DOHH2 (cell line): ENCODE data around the gene ETV6.

Source experiments
- H3F3A ChIP-seq: fragments of 200-600 bp; sonication (generic), shearing (Covaris generic); 2 replicates; pipeline ENCODE4 v1.6.0; 2016; ENCODE audit warnings: antibody characterized with exemption, mild to moderate bottlenecking; ENCODE audit not compliant: control insufficient read depth, insufficient read depth
- H3K27ac ChIP-seq: fragments of 200-600 bp; sonication (generic); 2 replicates; pipeline ENCODE4 v1.5.1; 2014; ENCODE audit warnings: low read depth, mild to moderate bottlenecking, low read length, moderate library complexity
- H3K27me3 ChIP-seq: fragments of 200-600 bp; sonication (generic); 2 replicates; pipeline ENCODE4 v1.6.1; 2014; ENCODE audit warnings: mild to moderate bottlenecking, low read length, mixed read lengths; ENCODE audit not compliant: control insufficient read depth
- H3K36me3 ChIP-seq: fragments of 200-600 bp; sonication (generic); 2 replicates; pipeline ENCODE4 v1.6.1; 2014; ENCODE audit warnings: mild to moderate bottlenecking, low read length, moderate library complexity, mixed read lengths; ENCODE audit not compliant: control insufficient read depth
- H3K4me1 ChIP-seq: fragments of 200-600 bp; sonication (generic); 2 replicates; pipeline ENCODE4 v1.6.1; 2014; ENCODE audit warnings: mild to moderate bottlenecking, low read length, mixed read lengths; ENCODE audit not compliant: control insufficient read depth
- H3K4me2 ChIP-seq: fragments of 200-600 bp; sonication (generic); 2 replicates; pipeline ENCODE4 v1.6.0; 2014; ENCODE audit warnings: mild to moderate bottlenecking, low read length, moderate library complexity
- H3K4me3 ChIP-seq: fragments of 200-600 bp; sonication (generic); 2 replicates; pipeline ENCODE4 v1.5.1; 2014; ENCODE audit warnings: mild to moderate bottlenecking, low read length, mixed read lengths
- H3K79me2 ChIP-seq: fragments of 200-600 bp; sonication (generic); 2 replicates; pipeline ENCODE4 v1.6.1; 2014; ENCODE audit warnings: mild to moderate bottlenecking, low read length, mixed read lengths; ENCODE audit not compliant: control insufficient read depth
- H3K9me2 ChIP-seq: fragments of 200-600 bp; sonication (generic); replicated peaks from 2 replicates; pipeline ENCODE4 v1.6.1; 2014; ENCODE audit warnings: mild to moderate bottlenecking, low read length, mixed read lengths; ENCODE audit not compliant: control insufficient read depth
- H3K9me3 ChIP-seq: fragments of 200-600 bp; sonication (generic); 2 replicates; pipeline ENCODE4 v1.6.1; 2014; ENCODE audit warnings: antibody characterized with exemption, low read length, mixed read lengths; ENCODE audit not compliant: control insufficient read depth, insufficient read depth
- H4K20me1 ChIP-seq: fragments of 200-600 bp; sonication (generic); 2 replicates; pipeline ENCODE4 v1.6.0; 2014; ENCODE audit warnings: low read depth, mild to moderate bottlenecking, antibody characterized with exemption, low read length, moderate library complexity; ENCODE audit not compliant: control insufficient read depth, insufficient read depth
- EZH2phosphoT487 ChIP-seq: fragments of 200-600 bp; sonication (generic); IDR thresholded peaks from 2 replicates; pipeline ENCODE4 v1.6.1; 2017; ENCODE audit warnings: borderline replicate concordance, mild to moderate bottlenecking, antibody characterized with exemption, low read length, moderate library complexity, mixed read lengths
- TF ChIP-seq, protein P1 (sequence below): fragments of 200-600 bp; sonication (generic); IDR thresholded peaks from one replicate; pipeline ENCODE4 v1.5.1; 2014; ENCODE audit warnings: antibody characterized with exemption, mild to moderate bottlenecking, low read depth, low read length; ENCODE audit not compliant: poor library complexity, severe bottlenecking

ETV6 gene

GRCh38 chr12:11728154-11728755, 78.8 kb downstream of the ETV6 start:
- no peaks in the 10 kb centered on the region; the same call in 1 of the 2 replicates for H3K36me3 ChIP-seq

GRCh38 chr12:11729008-11729407, 79.5 kb downstream of the ETV6 start:
- no peaks in the 10 kb centered on the region for H3K9me2 ChIP-seq
- peak overlapping the region; percentile 79 for H3K27ac ChIP-seq
- no peaks in the 10 kb centered on the region for H3K27me3 ChIP-seq
- peak overlapping the region; percentile 64 for H3K4me3 ChIP-seq
- no peaks in the 10 kb centered on the region for H4K20me1 ChIP-seq
- H3K4me1 ChIP-seq = peaks cover 89% of the 10 kb centered on the region
- H3K4me2 ChIP-seq = peak overlapping the region; percentile 87
- H3F3A ChIP-seq = peaks cover 27% of the 10 kb centered on the region
- H3K36me3 ChIP-seq = no peaks in the 10 kb centered on the region; the same call in 1 of the 2 replicates
- no peaks in the 10 kb centered on the region for H3K79me2 ChIP-seq
- TF ChIP-seq EZH2phosphoT487 = no peak
- TF ChIP-seq, protein P1, sequence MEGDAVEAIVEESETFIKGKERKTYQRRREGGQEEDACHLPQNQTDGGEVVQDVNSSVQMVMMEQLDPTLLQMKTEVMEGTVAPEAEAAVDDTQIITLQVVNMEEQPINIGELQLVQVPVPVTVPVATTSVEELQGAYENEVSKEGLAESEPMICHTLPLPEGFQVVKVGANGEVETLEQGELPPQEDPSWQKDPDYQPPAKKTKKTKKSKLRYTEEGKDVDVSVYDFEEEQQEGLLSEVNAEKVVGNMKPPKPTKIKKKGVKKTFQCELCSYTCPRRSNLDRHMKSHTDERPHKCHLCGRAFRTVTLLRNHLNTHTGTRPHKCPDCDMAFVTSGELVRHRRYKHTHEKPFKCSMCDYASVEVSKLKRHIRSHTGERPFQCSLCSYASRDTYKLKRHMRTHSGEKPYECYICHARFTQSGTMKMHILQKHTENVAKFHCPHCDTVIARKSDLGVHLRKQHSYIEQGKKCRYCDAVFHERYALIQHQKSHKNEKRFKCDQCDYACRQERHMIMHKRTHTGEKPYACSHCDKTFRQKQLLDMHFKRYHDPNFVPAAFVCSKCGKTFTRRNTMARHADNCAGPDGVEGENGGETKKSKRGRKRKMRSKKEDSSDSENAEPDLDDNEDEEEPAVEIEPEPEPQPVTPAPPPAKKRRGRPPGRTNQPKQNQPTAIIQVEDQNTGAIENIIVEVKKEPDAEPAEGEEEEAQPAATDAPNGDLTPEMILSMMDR = no peak
- H3K9me3 ChIP-seq = peaks cover 8% of the 10 kb centered on the region; the same call in 1 of the 2 replicates

More at GRCh38 chr12:11728154-11728755, 78.8 kb downstream of the ETV6 start:
- no peaks in the 10 kb centered on the region for H3K79me2 ChIP-seq
- H3K4me3 ChIP-seq = peak overlapping the region; percentile 64
- peaks cover 90% of the 10 kb centered on the region for H3K4me1 ChIP-seq
- peak overlapping the region; percentile 79 for H3K27ac ChIP-seq
- H3K27me3 ChIP-seq = no peaks in the 10 kb centered on the region
- no peaks in the 10 kb centered on the region for H4K20me1 ChIP-seq
- peak overlapping the region; percentile 87 for H3K4me2 ChIP-seq
- H3F3A ChIP-seq = peaks cover 27% of the 10 kb centered on the region
- H3K9me2 ChIP-seq = no peaks in the 10 kb centered on the region
- peaks cover 8% of the 10 kb centered on the region; the same call in 1 of the 2 replicates for H3K9me3 ChIP-seq
- TF ChIP-seq EZH2phosphoT487 = no peak
- TF ChIP-seq, protein P1 = no peak

- H3K79me2 ChIP-seq = no peaks in the 10 kb centered on the region
- no peaks in the 10 kb centered on the region for H3K9me2 ChIP-seq
- H3K9me3 ChIP-seq = peaks cover 8% of the 10 kb centered on the region; the same call in 1 of the 2 replicates
- no peaks in the 10 kb centered on the region for H3K27me3 ChIP-seq
- H3K4me1 ChIP-seq = peaks cover 83% of the 10 kb centered on the region
- TF ChIP-seq EZH2phosphoT487 = no peak
- TF ChIP-seq, protein P1 = no peak
- H3K36me3 ChIP-seq = no peaks in the 10 kb centered on the region; the same call in 1 of the 2 replicates
- H3K27ac ChIP-seq = peak overlapping the region; percentile 79
- H3K4me2 ChIP-seq = peak overlapping the region; percentile 87
- H4K20me1 ChIP-seq = no peaks in the 10 kb centered on the region
- peaks cover 27% of the 10 kb centered on the region for H3F3A ChIP-seq
- peak overlapping the region; percentile 64 for H3K4me3 ChIP-seq
Observed at GRCh38 chr12:11729439-11730150, 80.1 kb downstream of the ETV6 start.
